Testis (tissue), 3 donors: Measurements from ENCODE around the gene GGCX. TPM values are rescaled to one million over a fixed set of nuclear protein-coding genes. Genes with fewer than 3 reads are reported as not detected.
A peak's percentile ranks its signal among the peaks of the same experiment; 100 is the strongest.

Experiments used
- DNase-seq: peaks from one replicate; pipeline ENCODE4 v3.0.0-alpha.2; 2019
- H3K27ac ChIP-seq, 2 donors: fragments of 200-600 bp; sonication (generic); one replicate each; pipeline ENCODE4 v1.5.1; 2019
- H3K27me3 ChIP-seq: fragments of 200-600 bp; sonication (generic); one replicate; pipeline ENCODE4 v1.5.1; 2019
- H3K36me3 ChIP-seq: fragments of 200-600 bp; sonication (generic); one replicate; pipeline ENCODE4 v1.5.1; 2017; ENCODE audit warnings: low read depth; ENCODE audit errors: missing control alignments
- H3K4me1 ChIP-seq: fragments of 200-600 bp; sonication (generic); one replicate; pipeline ENCODE4 v1.5.1; 2019
- H3K4me3 ChIP-seq, 2 donors: fragments of 200-600 bp; sonication (generic); one replicate each; pipeline ENCODE4 v1.5.1; 2017 to 2019
- H3K9me3 ChIP-seq: fragments of 200-600 bp; sonication (generic); one replicate; pipeline ENCODE4 v1.5.1; 2017
- CTCF ChIP-seq, 3 experiments: fragments of 450-650 bp in 2 of 3; fragments of 200-600 bp in 1 of 3; sonication (generic) in 1 of 3; IDR thresholded peaks; one replicate each; pipeline ENCODE4 v1.5.1; 2016 to 2019; ENCODE audit warnings: antibody characterized with exemption in 3 of 3, mild to moderate bottlenecking in 2 of 3, moderate library complexity in 1 of 3
- POLR2A ChIP-seq: fragments of 450-650 bp; IDR thresholded peaks from one replicate; pipeline ENCODE4 v1.6.1; 2017; ENCODE audit warnings: antibody characterized with exemption, mild to moderate bottlenecking, moderate library complexity
- WGBS, 2 donors: methylation state at CpG; one replicate each; pipeline ENCODE4 v1.1.5; 2018; 5-methylcytosine and 5-hydroxymethylcytosine counted together
- intact Hi-C: fragments of 100-400 bp; cut with DNase I; formaldehyde crosslinking; loops from one replicate; pipeline ENCODE4 v1.15.1; 2023; ENCODE audit warnings: low total_unique reads
- polyA plus RNA-seq: library from polyadenylated mRNA; stranded (reverse); fragments of 350-450 nt; fragmentation: Illumina TruSeq; extraction: RNeasy Lipid Tissue Mini Kit (QIAGEN cat#74804); gene quantifications from one replicate; pipeline ENCODE4 v1.2.3, GENCODE V29; 2014; ENCODE audit warnings: low read depth, low replicate concordance; ENCODE audit not compliant: insufficient read depth
- total RNA-seq, 2 donors: library from RNA; depleted of rRNA; stranded (reverse); fragments of >200 nt; gene quantifications; one replicate each; pipeline ENCODE4 v1.2.3, GENCODE V29; 2016

GGCX gene
- total and polyA plus RNA-seq, 3 donors from 2014 or later, result 21.1 to 31.8 (median 26.8) TPM

GRCh38 chr2:85600951-85601770 lies 39.9 kb upstream of the GGCX start:
- Histone ChIP-seq H3K4me1 (peaks cover 43% of the 10 kb centered on the region), H3K9me3 (no peaks in the 10 kb centered on the region), H3K36me3 (no peaks in the 10 kb centered on the region), H3K4me3 (peak overlapping the region; percentile 77 to 91), H3K27ac (peak overlapping the region; percentile 72 to 89), H3K27me3 (no peaks in the 10 kb centered on the region)
- intact Hi-C loops, result loop anchor here (5.0 kb wide), 1 partner anchor 44 kb away; no protein-coding TSS in a partner anchor
- no peak for DNase-seq
- no peak for TF ChIP-seq CTCF (IDR thresholded peaks at IDR 0.05)
- no peak for TF ChIP-seq POLR2A
- 63 to 67% methylated on average over 4 to 6 of the region's 6 CpGs for WGBS, 2 donors

- DNase-seq, result no peak
- 69 to 89% methylated on average over 3 of the region's 3 CpGs for WGBS, 2 donors
- Histone ChIP-seq H3K27me3 (no peaks in the 10 kb centered on the region), H3K9me3 (no peaks in the 10 kb centered on the region), H3K4me3 (no peak overlapping the region), H3K4me1 (peaks cover 38% of the 10 kb centered on the region), H3K36me3 (no peaks in the 10 kb centered on the region), H3K27ac (no peak overlapping the region)
- TF ChIP-seq CTCF (IDR thresholded peaks at IDR 0.05), result no peak
- no peak for TF ChIP-seq POLR2A
- intact Hi-C loops, result loop anchor here (5.0 kb wide), 1 partner anchor 43 kb away; no protein-coding TSS in a partner anchor
These were observed 38.9 kb upstream of the GGCX start for GRCh38 chr2:85600235-85600575.

GRCh38 chr2:85599468-85600234 lies 38.4 kb upstream of the GGCX start:
- intact Hi-C loops, result loop anchor here (5.0 kb wide), 1 partner anchor 42 kb away; no protein-coding TSS in a partner anchor
- Histone ChIP-seq H3K36me3 (no peaks in the 10 kb centered on the region), H3K4me1 (peaks cover 36% of the 10 kb centered on the region), H3K9me3 (no peaks in the 10 kb centered on the region), H3K4me3 (no peak overlapping the region), H3K27me3 (no peaks in the 10 kb centered on the region), H3K27ac (no peak overlapping the region)
- WGBS, 2 donors, result 69 to 70% methylated on average over 13 to 17 of the region's 17 CpGs
- no peak for DNase-seq
- no peak for TF ChIP-seq POLR2A
- TF ChIP-seq CTCF (IDR thresholded peaks at IDR 0.05), result no peak

- Histone ChIP-seq H3K27ac (no peak overlapping the region), H3K4me3 (no peak overlapping the region), H3K9me3 (no peaks in the 10 kb centered on the region), H3K36me3 (no peaks in the 10 kb centered on the region), H3K27me3 (no peaks in the 10 kb centered on the region), H3K4me1 (peaks cover 32% of the 10 kb centered on the region)
- intact Hi-C loops, result no loop called here
- 73 to 81% methylated on average over 14 of the region's 14 CpGs for WGBS, 2 donors
- no peak for DNase-seq
- TF ChIP-seq POLR2A (no peak), CTCF (IDR thresholded peaks at IDR 0.05) (no peak)
These were observed 37.5 kb upstream of the GGCX start for GRCh38 chr2:85598594-85599340.
